SH-SY5Y (cell line): ENCODE data around the gene STAB2.

Experiments used
- GATA2 ChIP-seq: IDR thresholded peaks from 2 replicates; pipeline ENCODE4 v1.6.1; 2011; ENCODE audit warnings: mild to moderate bottlenecking, low read depth, low read length
- GATA3 ChIP-seq: IDR thresholded peaks from 2 replicates; pipeline ENCODE4 v1.6.1; 2011; ENCODE audit warnings: low read depth, mild to moderate bottlenecking, low read length, moderate library complexity

GRCh38 chr12:103778781-103779180 lies 191.7 kb downstream of the STAB2 start:
- TF ChIP-seq GATA2 (no peak), GATA3 (no peak)
